NCI-H1417 treated with DMSO at 0.1 percent for 48 hours (cell line): ENCODE data around the gene BRPF1.
A peak's percentile ranks its signal among the peaks of the same experiment; 100 is the strongest.

Experiments used
- DNase-seq: peaks from one replicate; lab custom pipeline; 2025; lab: John Stamatoyannopoulos, UW

BRPF1 gene

GRCh38 chr3:9732080-9732739 lies 675 bp downstream of the BRPF1 start:
- no peak for DNase-seq

DNA sequence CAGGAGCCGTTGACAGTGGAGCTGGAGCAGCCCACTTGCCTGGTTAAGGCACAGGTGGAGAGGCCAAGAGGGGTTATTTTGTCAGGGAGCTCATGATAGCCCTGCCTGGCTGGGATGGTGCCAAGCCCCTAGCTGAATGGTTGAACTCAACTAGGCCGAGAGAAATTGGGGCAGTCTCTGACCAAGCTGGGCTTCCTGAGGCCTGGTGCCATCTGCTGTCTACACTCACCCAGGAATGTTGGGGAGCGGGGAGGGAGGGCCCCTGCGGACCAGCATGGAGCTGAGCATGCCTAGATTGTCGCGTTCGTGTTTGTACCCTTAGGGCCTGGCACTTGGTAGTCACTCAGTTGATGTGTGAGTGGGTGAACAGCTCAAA lies 1.2 kb downstream of the BRPF1 start:
- no peak for DNase-seq

DNA sequence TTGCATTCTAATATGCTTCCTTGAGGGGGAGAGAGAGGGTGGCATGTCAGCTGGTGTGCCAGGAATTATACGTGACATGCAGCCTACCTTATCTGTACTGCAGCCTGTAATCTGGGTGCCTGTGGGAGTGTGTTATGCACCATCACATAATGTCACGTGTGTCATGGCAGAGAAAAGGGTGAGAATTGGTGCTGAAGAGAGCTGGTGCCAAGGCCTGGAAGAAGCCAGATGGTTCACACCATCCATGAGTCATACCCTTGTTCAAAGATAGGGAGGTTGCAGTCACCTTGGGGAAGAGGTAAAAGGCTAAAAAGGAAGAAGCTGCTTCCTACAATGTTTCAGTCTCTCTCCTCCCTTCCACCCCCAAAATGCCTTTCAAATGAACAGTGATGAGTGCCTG lies 5.3 kb downstream of the BRPF1 start:
- DNase-seq: no peak

DNA sequence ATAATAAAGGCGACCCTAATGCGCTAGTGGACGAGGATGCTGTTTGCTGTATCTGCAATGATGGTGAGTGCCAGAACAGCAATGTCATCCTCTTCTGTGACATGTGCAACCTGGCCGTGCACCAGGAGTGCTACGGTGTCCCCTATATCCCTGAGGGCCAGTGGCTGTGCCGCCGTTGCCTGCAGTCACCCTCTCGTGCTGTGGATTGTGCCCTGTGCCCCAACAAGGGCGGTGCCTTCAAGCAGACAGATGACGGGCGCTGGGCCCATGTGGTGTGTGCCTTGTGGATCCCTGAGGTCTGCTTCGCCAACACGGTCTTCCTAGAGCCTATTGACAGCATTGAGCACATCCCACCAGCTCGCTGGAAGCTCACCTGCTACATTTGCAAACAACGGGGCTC lies 7.6 kb downstream of the BRPF1 start:
- DNase-seq: no peak

DNA sequence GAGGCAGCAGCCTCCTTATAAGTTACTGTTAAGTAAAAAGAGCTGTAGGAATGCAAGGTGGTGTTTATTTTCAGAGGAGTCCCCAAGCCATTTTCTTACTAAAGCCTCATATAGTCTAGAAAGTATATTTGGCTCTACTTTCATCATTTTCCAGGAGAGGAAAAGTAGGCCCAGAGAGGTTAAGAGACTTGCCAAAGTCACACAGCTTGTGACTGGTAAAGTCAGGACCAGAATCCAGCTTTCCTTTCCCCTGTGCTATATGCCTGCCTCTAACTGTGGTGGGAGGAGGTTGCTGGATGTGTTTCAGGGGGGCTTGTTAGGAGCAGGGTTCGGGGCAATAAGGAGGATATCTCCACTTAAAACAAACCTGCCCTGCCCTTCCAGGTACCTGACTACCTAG lies 11.0 kb downstream of the BRPF1 start:
- DNase-seq: no peak

DNA sequence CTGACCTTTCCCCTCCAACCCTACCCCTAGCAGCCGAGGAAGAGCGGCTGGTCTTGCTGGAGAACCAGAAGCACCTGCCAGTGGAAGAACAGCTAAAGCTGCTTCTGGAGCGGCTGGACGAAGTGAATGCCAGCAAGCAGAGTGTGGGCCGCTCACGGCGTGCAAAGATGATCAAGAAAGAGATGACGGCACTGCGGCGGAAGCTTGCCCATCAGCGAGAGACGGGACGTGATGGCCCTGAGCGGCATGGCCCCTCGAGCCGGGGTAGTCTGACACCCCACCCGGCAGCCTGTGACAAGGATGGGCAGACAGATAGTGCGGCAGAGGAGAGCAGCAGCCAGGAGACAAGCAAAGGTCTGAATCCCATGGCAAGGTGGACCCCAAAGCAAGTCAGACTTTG lies 12.0 kb downstream of the BRPF1 start:
- no peak for DNase-seq

DNA sequence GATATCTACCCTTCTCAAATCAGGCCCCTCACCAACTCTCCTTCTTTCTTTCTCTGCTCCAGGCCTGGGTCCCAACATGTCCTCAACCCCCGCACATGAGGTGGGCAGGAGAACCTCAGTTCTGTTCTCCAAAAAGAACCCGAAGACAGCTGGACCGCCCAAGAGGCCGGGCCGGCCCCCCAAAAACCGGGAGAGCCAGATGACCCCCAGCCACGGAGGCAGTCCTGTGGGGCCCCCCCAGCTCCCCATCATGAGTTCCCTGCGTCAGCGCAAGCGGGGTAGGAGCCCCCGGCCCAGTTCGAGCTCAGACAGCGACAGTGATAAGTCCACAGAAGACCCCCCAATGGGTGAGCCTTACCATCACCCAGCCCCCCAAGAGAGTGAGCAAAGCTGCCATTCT lies 12.6 kb downstream of the BRPF1 start:
- no peak for DNase-seq

DNA sequence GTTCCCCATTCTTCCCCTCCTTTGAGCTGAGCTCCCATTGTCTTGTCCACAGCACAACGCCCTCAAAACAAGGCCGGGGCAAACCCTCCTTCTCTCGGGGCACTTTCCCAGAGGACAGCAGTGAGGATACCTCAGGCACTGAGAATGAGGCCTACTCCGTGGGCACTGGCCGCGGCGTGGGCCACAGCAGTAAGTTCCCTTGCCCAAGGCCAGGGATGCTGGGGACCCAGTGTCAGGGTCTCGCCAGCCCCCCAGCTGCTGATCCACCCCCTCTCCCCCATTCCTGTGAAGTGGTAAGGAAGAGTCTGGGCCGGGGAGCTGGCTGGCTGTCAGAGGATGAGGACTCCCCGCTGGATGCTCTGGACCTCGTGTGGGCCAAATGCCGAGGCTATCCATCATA lies 14.0 kb downstream of the BRPF1 start:
- DNase-seq: no peak

DNA sequence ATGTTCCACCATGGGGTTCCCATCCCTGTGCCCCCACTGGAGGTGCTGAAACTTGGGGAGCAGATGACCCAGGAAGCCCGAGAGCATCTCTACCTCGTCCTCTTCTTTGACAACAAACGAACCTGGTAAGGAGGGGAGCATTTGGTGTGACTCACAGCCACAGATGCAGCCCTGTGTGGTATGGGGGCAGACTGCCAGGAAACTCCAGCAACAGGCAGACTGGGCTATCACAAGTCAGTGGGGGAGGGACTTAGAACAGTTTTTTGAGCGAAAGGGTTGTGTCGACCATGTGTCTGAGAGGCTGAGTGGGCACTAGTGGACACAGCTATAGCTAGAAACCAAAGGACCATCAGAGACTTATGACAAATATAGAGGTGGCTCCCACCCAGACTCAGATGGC lies 14.8 kb downstream of the BRPF1 start:
- no peak for DNase-seq

DNA sequence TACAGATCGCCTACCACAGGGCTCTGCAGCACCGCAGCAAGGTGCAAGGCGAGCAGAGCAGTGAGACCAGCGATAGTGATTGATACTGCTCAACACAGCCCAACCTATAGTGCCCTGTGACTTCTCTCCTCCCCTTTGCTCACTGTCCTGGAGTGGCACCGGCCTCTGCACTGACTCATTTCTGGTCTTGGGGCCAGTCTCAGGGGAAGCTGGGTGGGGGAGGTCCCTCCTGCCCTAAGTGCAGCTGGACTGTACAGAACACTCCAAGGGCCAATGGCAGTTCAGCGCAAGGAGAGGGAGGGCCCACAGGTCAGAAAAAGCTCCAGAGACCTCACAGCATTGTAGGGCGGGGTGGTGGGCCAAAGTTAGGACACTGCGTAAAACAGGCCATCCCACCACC lies 15.7 kb downstream of the BRPF1 start:
- no peak for DNase-seq

DNA sequence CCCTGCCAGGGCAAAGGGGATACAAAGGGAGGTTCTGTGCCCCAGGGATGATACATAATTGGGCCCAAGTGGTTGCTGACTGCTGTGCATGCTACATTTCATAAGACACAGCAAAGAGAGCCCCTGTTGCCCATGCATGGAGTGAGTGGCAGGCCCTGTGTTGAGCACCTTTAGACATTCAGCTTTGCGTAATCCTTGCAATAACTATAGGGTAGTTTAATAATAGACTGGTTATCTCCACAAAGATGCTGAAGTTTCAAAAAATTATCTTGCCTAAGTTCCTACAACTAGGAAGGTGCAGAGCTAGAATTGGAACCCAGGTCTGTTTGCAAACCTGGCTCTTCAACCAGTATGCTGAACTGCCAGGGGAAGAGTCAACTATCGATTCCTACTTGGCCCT lies 16.5 kb downstream of the BRPF1 start:
- DNase-seq: no peak

DNA sequence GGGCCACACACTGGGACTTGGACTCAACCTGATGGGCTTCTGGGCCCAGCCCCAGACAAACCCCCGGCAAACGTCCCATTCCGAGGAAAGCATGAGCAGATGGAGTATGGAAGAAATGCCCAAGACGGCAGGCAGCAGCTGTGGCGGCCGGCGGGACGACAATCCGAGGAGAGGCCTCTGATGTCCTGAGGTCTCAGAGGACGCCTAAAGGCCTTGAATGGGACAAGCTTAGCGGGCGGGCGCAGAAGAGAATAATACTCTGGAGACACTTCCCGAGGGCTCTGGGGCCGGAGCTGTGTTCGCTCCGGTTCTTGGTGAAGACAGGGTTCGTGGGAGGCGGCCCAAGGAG lies 17.7 kb downstream of the BRPF1 start:
- no peak for DNase-seq

- peak; percentile 80 for DNase-seq
Observed at GRCh38 chr3:9749645-9750555, 18.4 kb downstream of the BRPF1 start, which contains the start of gene OGG1. Gene OGG1, plus strand, starts transcription at chr3:9749952. Its CDS starts 335 bp downstream, at chr3:9750287.

GRCh38 chr3:9750556-9751411 lies 19.2 kb downstream of the BRPF1 start:
- no peak for DNase-seq

GRCh38 chr3:9754678-9755077 lies 23.1 kb downstream of the BRPF1 start:
- no peak for DNase-seq

DNA sequence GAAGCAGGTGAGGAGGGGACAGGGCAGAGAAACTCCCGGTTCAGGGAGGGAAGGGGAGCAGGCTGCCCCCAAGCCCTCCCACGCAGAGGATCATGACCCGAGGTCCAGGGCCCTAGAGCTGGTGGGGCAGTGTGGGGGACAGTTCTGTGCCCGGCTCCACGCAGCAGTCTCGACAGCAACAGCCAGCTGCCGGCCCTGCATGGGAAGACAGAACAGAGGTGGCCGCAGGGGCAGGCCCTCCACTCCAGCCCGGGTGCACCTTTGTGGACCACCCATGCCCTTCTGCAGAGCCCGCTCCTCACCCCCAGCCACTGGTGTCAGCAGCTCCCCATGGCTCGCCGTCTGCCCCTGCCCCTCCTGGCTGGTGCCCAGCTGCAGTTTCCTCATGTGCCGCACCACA lies 25.9 kb downstream of the BRPF1 start:
- no peak for DNase-seq

- DNase-seq: no peak
Observed at GRCh38 chr3:9760779-9761505, 29.4 kb downstream of the BRPF1 start.

- no peak for DNase-seq
Observed at GRCh38 chr3:9761919-9762318, 30.4 kb downstream of the BRPF1 start.

DNA sequence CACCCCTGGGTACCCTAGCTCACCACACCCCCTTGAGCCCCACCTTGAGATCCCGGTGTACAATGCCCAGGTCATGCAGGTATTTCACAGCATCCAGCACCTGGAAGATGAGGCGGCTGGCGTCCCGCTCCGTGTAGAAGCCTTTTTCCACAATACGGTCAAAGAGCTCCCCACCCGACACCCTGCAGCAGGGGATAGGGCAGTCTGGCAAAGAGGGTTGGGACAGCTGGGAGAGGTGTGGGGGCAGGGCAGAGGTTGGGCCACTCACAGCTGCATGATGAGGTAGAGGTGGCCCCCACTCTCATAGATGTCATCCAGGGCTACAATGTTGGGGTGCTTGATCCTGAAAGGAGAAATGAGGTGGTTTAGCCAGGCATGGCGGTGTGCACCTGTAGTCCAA lies 31.3 kb downstream of the BRPF1 start:
- DNase-seq: no peak

GRCh38 chr3:9765865-9766264 lies 34.3 kb downstream of the BRPF1 start:
- DNase-seq: no peak

DNA sequence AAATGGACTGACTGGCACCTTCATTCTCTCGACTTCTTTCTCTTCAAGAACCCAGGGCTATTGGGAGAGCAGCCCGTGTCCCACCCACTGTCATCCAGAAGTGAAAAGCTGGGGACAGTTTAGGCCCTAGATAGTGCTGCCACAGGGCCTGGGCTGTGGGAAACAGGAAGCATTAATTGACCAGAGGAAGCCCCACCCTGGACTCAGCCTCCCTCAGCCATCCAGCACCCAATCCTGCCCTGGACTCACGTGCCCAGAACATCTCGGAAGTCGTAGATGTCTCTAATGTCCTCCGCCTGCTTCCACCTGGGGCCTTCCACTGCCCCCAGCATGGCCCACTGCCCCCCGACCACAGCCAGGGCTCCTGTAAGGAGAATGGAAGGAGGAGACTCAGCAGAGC lies 35.9 kb downstream of the BRPF1 start:
- DNase-seq: no peak

- DNase-seq: no peak
Observed at GRCh38 chr3:9768141-9768775, 36.7 kb downstream of the BRPF1 start.
